ENCODE data around the gene COL6A1. TPM values are rescaled to one million over a fixed set of nuclear protein-coding genes. Genes with fewer than 3 reads are reported as not detected.

COL6A1 gene
- total RNA-seq, 4 donors from 2014 or later = 94.9 to 265 (median 133) TPM

DNA sequence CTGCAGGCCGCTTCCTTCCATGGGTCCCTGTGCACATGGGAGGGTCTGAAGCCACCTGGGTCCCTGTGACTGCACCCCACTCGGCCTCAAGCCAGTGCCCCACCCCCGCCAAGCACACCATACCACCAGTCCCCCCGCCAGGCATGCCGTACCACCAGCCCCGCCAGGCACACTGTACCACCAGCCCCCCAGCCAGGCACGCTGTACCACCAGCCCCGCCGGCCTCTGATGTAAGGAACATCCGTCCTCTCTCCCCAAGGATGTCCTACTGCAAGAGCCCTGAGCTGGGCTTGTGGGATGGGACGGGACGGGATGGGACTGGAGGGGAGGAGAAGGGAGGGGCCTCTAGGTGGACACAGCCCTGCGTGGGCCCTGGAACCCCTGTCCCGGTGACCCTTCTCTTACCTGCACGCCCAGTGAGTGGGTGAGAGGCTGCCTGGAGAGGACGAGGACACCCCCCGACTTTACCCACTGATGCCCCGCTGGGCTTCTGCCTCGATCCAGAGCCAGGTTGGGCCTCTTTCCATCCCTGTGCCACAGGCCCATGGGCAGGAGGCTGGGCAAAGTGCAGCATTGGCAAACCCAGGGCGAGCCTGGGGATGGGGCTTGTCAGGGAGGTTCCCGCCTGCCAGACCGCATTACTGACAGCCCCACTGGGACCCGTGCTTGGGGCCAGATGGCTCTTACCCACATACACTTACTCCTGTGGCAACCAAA, 40.8 kb upstream of the COL6A1 start:
- 79 to 92% methylated on average over 19 to 21 of the region's 23 CpGs for WGBS, 2 donors
- no peak for TF ChIP-seq CTCF (IDR thresholded peaks at IDR 0.05)
- no peak for TF ChIP-seq POLR2A (IDR thresholded peaks at IDR 0.05)
- DNase-seq (ENCODE audit: low spot score in 2 of 2) = no peak
- H3K4me3 ChIP-seq (ENCODE audit: low read depth, poor library complexity, severe bottlenecking) = no peak overlapping the region
- intact Hi-C loops (cut with DNase I; ENCODE audit: low total_unique reads) = no loop called here

DNA sequence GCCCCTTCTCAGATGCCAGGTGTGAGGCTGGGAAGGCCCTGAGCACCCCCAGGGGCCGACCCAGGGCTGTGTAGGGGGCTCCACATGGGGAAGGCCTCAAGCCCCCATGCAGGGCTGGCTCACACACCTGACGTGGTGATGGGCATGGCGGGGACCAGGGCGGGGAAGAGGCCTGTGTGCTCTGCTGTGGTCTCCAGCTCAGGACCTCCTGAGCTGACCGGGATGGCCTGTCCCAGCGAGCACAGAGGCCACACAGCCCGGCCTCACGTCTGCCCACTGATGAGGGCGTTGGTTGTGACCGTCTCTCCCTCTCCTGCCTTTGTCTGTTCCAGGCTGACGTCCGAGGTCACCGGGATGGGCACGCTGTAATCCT, 40.2 kb upstream of the COL6A1 start:
- TF ChIP-seq POLR2A (IDR thresholded peaks at IDR 0.05) (no peak), CTCF (IDR thresholded peaks at IDR 0.05) (no peak)
- H3K4me3 ChIP-seq (ENCODE audit: low read depth, poor library complexity, severe bottlenecking) = no peak overlapping the region
- DNase-seq (ENCODE audit: low spot score in 2 of 2) = no peak
- 80 to 85% methylated on average over 12 to 14 of the region's 14 CpGs for WGBS, 2 donors
- intact Hi-C loops (cut with DNase I; ENCODE audit: low total_unique reads) = no loop called here

- TF ChIP-seq CTCF (IDR thresholded peaks at IDR 0.05) = no peak
- TF ChIP-seq POLR2A (IDR thresholded peaks at IDR 0.05) = no peak
- intact Hi-C loops (cut with DNase I; ENCODE audit: low total_unique reads) = no loop called here
- 75 to 76% methylated on average over 32 of the region's 32 CpGs for WGBS, 2 donors
- DNase-seq (ENCODE audit: low spot score in 2 of 2) = no peak
- H3K4me3 ChIP-seq (ENCODE audit: low read depth, poor library complexity, severe bottlenecking) = no peak overlapping the region
These were observed 39.6 kb upstream of the COL6A1 start for GRCh38 chr21:45941717-45942546.

DNA sequence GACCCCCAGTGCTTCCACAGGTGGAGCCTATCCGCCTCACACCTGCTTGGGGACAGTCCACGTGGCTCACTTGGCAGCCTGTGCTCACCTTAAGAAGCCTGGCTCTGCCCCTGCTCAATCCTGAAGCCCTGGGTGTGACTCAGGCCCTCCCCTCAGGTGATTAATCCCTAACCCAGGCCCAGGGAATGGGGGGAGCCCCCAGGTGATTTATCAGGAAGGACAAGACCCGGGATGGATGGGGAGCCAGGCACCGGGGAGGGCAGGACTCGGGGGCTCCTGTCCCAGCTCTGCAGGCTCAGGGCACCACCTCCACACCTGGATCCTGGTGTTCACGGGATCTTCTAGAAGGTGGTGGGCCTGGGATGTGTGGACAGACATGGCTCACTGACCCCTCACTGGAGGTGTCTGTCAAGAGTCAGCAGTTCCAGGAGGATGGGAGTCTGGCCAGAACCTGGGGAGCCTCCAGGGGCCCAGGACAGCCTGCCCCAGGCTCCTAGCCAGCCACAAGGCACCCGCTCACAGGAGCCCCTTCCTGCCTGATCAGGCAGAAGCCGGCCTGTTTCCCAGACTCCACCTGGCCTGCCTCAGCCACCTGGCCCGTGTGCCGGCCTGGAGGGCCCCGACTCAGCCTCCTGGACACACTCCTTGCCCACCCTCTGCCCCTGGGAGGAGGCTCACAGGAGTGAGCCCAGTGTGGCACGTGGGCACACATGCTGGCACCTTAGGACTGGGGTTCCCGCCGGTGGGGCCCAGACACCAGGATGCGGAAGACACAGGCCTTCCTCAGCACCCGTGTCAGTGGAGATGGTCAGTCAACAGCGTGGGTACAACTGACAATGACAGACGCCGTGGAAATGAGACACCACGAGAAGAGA, 38.6 kb upstream of the COL6A1 start:
- no peak for DNase-seq (ENCODE audit: low spot score in 2 of 2)
- WGBS, 2 donors = 76 to 79% methylated on average over 16 to 19 of the region's 20 CpGs
- intact Hi-C loops (cut with DNase I; ENCODE audit: low total_unique reads) = no loop called here
- H3K4me3 ChIP-seq (ENCODE audit: low read depth, poor library complexity, severe bottlenecking) = no peak overlapping the region
- TF ChIP-seq POLR2A (IDR thresholded peaks at IDR 0.05) = no peak
- no peak for TF ChIP-seq CTCF (IDR thresholded peaks at IDR 0.05)

- TF ChIP-seq POLR2A (IDR thresholded peaks at IDR 0.05) (no peak), CTCF (IDR thresholded peaks at IDR 0.05) (no peak)
- WGBS, 2 donors = 83 to 97% methylated on average over 6 to 8 of the region's 8 CpGs
- H3K4me3 ChIP-seq (ENCODE audit: low read depth, poor library complexity, severe bottlenecking) = no peak overlapping the region
- intact Hi-C loops (cut with DNase I; ENCODE audit: low total_unique reads) = no loop called here
- DNase-seq (ENCODE audit: low spot score in 2 of 2) = no peak
These were observed 37.7 kb upstream of the COL6A1 start for GRCh38 chr21:45943630-45944540.
